H1 (cell line): Measurements from ENCODE around the gene LEFTY1. TPM values are rescaled to one million over a fixed set of nuclear protein-coding genes. Genes with fewer than 3 reads are reported as not detected.

Source experiments
- ATF2 ChIP-seq: IDR thresholded peaks from 2 replicates; pipeline ENCODE4 v1.6.1; 2012; ENCODE audit warnings: low read length, inconsistent platforms
- polyA plus RNA-seq, 7 experiments: library from polyadenylated mRNA; depleted of rRNA in 3 of 7; stranded (reverse) in 5 of 7; unstranded in 2 of 7; fragments of >200 nt in 5 of 7; fragments of 200-250 nt in 2 of 7; gene quantifications; 1 replicate in 5 of 7; 2 replicates in 1 of 7; 4 replicates in 1 of 7; pipeline versions ENCODE4 v1.2.1 to v1.2.3, GENCODE V29; 2011 to 2013; ENCODE audit warnings: missing spikeins in 2 of 7, mixed read lengths in 2 of 7
- total RNA-seq: library from RNA; stranded (reverse); fragmentation: NEBNext Ultra II Directional; extraction: Animal tissue kit (Norgen Biotek cat#: 25700); gene quantifications from 2 replicates; pipeline ENCODE4 v1.2.1, GENCODE V29; 2021

LEFTY1 gene
- total and polyA plus RNA-seq, 2 of the 8 experiments (the other 6 are each of a cell fraction or from before 2014, with no cell fraction given): 4.5 to 11.7 TPM

- TF ChIP-seq ATF2: no peak
These were observed 20.2 kb downstream of the LEFTY1 start (continued) for GRCh38 chr1:225868631-225869330.
